BE2C (cell line): Measurements from ENCODE around the gene ADAM10.

Source experiments
- DNase-seq: peaks from one replicate; pipeline ENCODE4 v3.0.0-alpha.2; 2020
- H3K27me3 ChIP-seq: fragments of 250-450 bp; sonication (Bioruptor Pico); 2 replicates; pipeline ENCODE4 v1.5.1; 2020; ENCODE audit warnings: mild to moderate bottlenecking
- H3K36me3 ChIP-seq: fragments of 250-450 bp; sonication (Bioruptor Pico); 2 replicates; pipeline ENCODE4 v1.5.1; 2020; ENCODE audit warnings: mild to moderate bottlenecking
- H3K4me1 ChIP-seq: fragments of 250-450 bp; sonication (Bioruptor Pico); 2 replicates; pipeline ENCODE4 v1.5.1; 2020
- H3K4me3 ChIP-seq: 2 replicates; pipeline ENCODE4 v1.5.1; 2011; ENCODE audit warnings: low read depth, low read length
- H3K9me3 ChIP-seq: fragments of 250-450 bp; sonication (Bioruptor Pico); 2 replicates; pipeline ENCODE4 v1.5.1; 2020
- TF ChIP-seq, protein P1 (sequence below): IDR thresholded peaks from 2 replicates; pipeline ENCODE4 v1.5.1; 2012; ENCODE audit warnings: mild to moderate bottlenecking, low read depth, low read length

The ADAM10 gene

DNA sequence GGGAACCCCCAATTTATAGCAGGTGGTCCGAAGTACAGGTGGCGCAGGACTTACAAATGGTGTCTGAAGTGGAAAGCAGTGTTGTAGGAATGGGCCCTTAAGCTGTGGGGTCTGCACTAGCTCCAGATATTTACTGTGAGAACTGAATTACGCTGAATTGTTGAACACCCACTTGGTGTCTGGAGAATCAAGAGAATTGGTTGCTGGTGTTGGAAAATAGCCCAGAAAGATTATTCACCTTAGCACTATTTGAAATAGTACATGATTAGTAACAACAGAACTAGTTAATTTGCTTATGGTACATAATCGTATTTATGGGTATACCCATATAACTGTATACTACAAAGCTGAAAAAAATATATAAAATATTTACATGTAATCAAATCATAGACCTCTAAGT, 64.8 kb downstream of the ADAM10 start:
- no peaks in the 10 kb centered on the region for H3K36me3 ChIP-seq
- H3K4me1 ChIP-seq: peaks cover 4% of the 10 kb centered on the region
- H3K4me3 ChIP-seq: no peak overlapping the region
- TF ChIP-seq, protein P1, sequence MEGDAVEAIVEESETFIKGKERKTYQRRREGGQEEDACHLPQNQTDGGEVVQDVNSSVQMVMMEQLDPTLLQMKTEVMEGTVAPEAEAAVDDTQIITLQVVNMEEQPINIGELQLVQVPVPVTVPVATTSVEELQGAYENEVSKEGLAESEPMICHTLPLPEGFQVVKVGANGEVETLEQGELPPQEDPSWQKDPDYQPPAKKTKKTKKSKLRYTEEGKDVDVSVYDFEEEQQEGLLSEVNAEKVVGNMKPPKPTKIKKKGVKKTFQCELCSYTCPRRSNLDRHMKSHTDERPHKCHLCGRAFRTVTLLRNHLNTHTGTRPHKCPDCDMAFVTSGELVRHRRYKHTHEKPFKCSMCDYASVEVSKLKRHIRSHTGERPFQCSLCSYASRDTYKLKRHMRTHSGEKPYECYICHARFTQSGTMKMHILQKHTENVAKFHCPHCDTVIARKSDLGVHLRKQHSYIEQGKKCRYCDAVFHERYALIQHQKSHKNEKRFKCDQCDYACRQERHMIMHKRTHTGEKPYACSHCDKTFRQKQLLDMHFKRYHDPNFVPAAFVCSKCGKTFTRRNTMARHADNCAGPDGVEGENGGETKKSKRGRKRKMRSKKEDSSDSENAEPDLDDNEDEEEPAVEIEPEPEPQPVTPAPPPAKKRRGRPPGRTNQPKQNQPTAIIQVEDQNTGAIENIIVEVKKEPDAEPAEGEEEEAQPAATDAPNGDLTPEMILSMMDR: no peak
- DNase-seq: no peak
- H3K27me3 ChIP-seq: no peaks in the 10 kb centered on the region
- H3K9me3 ChIP-seq: no peaks in the 10 kb centered on the region

DNA sequence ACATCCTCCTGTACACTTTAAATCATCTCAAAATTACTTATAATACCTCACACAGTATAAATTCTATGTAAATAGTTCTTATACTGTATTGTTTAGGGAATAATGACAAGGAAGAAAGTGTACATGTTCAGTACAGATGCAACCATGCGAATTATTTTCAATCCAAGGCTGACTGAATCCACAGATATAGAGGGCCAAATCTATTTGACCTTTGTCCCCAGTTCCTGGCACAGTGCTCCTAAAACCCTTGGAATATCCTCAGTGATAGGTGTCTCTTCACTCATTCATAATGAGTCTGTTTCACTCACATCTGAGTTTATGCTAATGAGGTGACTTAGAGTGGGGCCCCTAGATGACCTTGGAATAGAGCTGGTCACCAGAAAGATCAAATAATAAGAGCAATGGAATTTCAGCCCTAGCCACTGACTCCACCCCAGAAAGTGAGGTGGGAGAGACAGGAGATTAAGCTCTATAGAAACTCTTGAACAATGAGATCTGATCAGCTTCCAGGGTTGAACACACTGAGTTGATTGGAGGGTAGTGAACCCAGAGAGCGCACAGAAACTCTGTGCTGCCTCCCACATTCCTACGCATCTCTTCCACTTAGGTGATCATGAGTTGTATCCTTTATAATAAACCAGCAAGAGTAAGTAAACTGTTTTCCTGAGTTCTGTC, 65.3 kb downstream of the ADAM10 start:
- Histone ChIP-seq H3K9me3 (no peaks in the 10 kb centered on the region), H3K4me1 (peaks cover 4% of the 10 kb centered on the region), H3K4me3 (no peak overlapping the region), H3K36me3 (peaks cover 3% of the 10 kb centered on the region; the same call in 1 of the 2 replicates), H3K27me3 (no peaks in the 10 kb centered on the region)
- DNase-seq: no peak
- TF ChIP-seq, protein P1: no peak

DNA sequence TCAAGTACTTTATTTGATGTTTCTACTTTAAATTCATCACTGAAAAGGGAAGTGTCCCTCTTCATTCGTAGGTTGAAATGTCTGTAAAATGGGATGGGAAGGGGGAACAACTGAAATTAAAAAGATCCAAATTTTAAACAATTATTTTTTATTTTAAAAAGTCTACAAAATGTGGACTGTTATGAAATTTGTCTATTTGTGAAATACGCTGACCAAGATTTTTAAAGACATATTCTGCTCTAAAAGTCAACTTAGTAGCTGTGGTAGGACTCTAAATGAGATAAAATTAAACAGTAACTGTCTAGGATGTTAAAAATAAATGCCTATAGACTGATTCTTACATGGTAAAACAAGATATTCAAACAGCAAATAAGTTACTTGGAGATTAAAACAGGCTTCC, 67.3 kb downstream of the ADAM10 start:
- TF ChIP-seq, protein P1: no peak
- Histone ChIP-seq H3K36me3 (peaks cover 3% of the 10 kb centered on the region; the same call in 1 of the 2 replicates), H3K9me3 (no peaks in the 10 kb centered on the region), H3K27me3 (no peaks in the 10 kb centered on the region), H3K4me3 (no peak overlapping the region), H3K4me1 (peaks cover 4% of the 10 kb centered on the region)
- no peak for DNase-seq

DNA sequence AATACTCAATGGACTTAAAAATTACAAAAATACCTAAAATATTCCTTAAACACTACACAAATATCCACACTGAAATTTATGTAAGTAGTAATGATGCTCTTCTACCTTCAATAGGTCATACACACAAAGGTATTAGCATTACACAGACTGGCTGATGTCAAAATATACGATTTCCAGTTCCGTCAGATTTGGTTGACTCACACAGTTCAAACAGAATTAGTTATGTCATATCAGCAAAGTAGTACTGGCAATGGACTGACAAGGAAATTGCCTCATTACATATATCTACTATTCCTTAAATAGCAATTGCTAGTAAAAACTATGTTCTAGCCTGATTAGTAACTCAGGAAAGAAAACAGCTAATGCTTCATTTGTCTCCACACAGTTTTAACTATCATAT, 70.8 kb downstream of the ADAM10 start:
- Histone ChIP-seq H3K4me3 (no peak overlapping the region), H3K4me1 (peaks cover 9% of the 10 kb centered on the region), H3K27me3 (no peaks in the 10 kb centered on the region), H3K9me3 (no peaks in the 10 kb centered on the region), H3K36me3 (peaks cover 3% of the 10 kb centered on the region; the same call in 1 of the 2 replicates)
- TF ChIP-seq, protein P1: no peak
- DNase-seq: no peak

DNA sequence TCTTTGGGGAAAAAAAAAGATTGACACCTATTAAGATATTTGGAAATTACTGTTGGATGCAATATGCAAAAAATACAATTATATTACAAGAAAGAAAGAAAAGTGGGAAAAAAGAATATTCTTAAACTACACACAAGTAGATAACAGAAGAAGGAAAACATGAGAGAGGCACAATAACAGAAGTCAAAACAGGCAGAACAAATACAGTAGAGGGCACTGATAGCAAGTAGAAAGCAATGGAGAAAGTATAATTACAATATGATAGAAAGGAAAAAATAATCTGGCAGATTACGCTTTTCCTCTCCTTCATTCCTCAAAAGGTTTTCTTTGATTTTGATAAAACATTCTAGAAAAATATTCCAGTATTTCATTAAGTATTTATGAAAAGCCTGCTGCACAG, 72.1 kb downstream of the ADAM10 start:
- Histone ChIP-seq H3K4me3 (no peak overlapping the region), H3K9me3 (no peaks in the 10 kb centered on the region), H3K4me1 (peaks cover 9% of the 10 kb centered on the region), H3K36me3 (peaks cover 3% of the 10 kb centered on the region; the same call in 1 of the 2 replicates), H3K27me3 (no peaks in the 10 kb centered on the region)
- no peak for DNase-seq
- TF ChIP-seq, protein P1: no peak

DNA sequence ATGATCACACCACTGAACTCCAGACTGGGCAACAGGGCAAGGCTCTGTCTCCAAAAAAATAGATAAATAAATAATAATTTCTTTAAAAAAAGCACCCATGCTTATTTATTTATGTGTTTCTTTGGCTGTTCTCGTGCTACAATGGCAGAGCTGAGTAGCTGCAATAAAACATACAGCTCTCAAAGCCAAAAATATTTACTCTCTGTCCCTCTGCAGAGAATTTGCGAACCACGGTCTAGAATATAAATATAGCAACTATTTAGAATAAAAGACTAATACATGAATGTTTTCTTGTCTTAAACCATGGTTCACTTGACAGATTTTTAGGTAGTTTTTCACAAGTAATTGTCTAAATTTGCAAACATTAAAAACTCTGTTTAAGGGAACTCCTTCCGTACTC, 72.7 kb downstream of the ADAM10 start:
- Histone ChIP-seq H3K4me3 (no peak overlapping the region), H3K27me3 (no peaks in the 10 kb centered on the region), H3K4me1 (peaks cover 9% of the 10 kb centered on the region), H3K9me3 (no peaks in the 10 kb centered on the region), H3K36me3 (peaks cover 3% of the 10 kb centered on the region; the same call in 1 of the 2 replicates)
- TF ChIP-seq, protein P1: no peak
- DNase-seq: no peak
